Adrenal gland (tissue), 19 donors: ENCODE results near the gene NBPF10. TPM values are rescaled to one million over a fixed set of nuclear protein-coding genes. Genes with fewer than 3 reads are reported as not detected.
"Not testable (repeated sequence)": the region's sequence is repeated elsewhere in the genome, so short reads cannot be mapped to it uniquely, and the experiment has no call there.

Experiments
- DNase-seq, 7 donors: peaks; one replicate each; pipeline ENCODE4 v3.0.0-alpha.2; 2019 to 2020
- H3K27ac ChIP-seq, 5 donors: fragments of 200-600 bp; sonication (generic) in 4 of 5; 1 replicate in 3 of 5; 2 replicates in 2 of 5; pipeline versions ENCODE4 v1.5.1 to v1.8.0; 2016 to 2020; ENCODE audit warnings: mild to moderate bottlenecking in 1 of 5
- H3K27me3 ChIP-seq: fragments of 200-600 bp; 2 replicates; pipeline ENCODE4 v1.8.0; 2021
- H3K36me3 ChIP-seq, 2 donors: fragments of 200-600 bp; replicated peaks in 1 of 2; 1 replicate in 1 of 2; 2 replicates in 1 of 2; pipeline versions ENCODE4 v1.5.1 to v1.8.0; 2018 to 2022
- H3K4me1 ChIP-seq, 2 donors: fragments of 200-600 bp; replicated peaks in 1 of 2; 1 replicate in 1 of 2; 2 replicates in 1 of 2; pipeline versions ENCODE4 v1.5.1 to v1.8.0; 2018 to 2021
- H3K4me3 ChIP-seq, 4 donors: fragments of 200-600 bp; sonication (generic) in 3 of 4; one replicate each; pipeline ENCODE4 v1.5.1; 2016 to 2018
- H3K9me3 ChIP-seq, 3 donors: fragments of 200-600 bp; sonication (generic) in 1 of 3; replicated peaks in 1 of 3; 1 replicate in 2 of 3; 2 replicates in 1 of 3; pipeline versions ENCODE4 v1.5.1 to v1.8.0; 2016 to 2021
- WGBS, 4 donors: extraction: QIAGEN DNeasy Blood & Tissue Kit in 2 of 4; methylation state at CpG; one replicate each; pipeline versions ENCODE4 v1.1.5 to v1.1.7; 2013 to 2017; 5-methylcytosine and 5-hydroxymethylcytosine counted together
- intact Hi-C, 2 donors: fragments of 100-400 bp; cut with DNase I; formaldehyde crosslinking; loops; one replicate each; pipeline versions ENCODE4 v1.14.1 to v1.15.0; 2022 to 2023
- long read RNA-seq, 10 donors: library from polyadenylated mRNA in 3 of 10; unstranded in 2 of 10; stranded (forward) in 1 of 10; transcript quantifications; one replicate each; pipeline ENCODE4 v2.0.0 and lab custom pipeline, GENCODE V29; 2021 to 2026
- polyA plus RNA-seq, 3 donors: library from polyadenylated mRNA; stranded (reverse); fragments of 200-250 nt in 2 of 3; fragments of 350-450 nt in 1 of 3; fragmentation: Illumina TruSeq in 1 of 3; extraction: RNeasy Lipid Tissue Mini Kit (QIAGEN cat#74804) in 1 of 3; gene quantifications; one replicate each; pipeline ENCODE4 v1.2.3, GENCODE V29; 2013 to 2014
- total RNA-seq, 9 donors: library from RNA; depleted of rRNA in 4 of 9; stranded (reverse); fragments of >200 nt in 4 of 9; fragments of 120-200 nt in 1 of 9; fragmentation: NEBNext Ultra II Directional in 1 of 9; extraction: Animal tissue kit (Norgen Biotek cat#: 25700) in 1 of 9; gene quantifications; one replicate each; pipeline versions ENCODE4 v1.1.0 to v1.2.4, GENCODE V29; 2013 to 2023
- TF ChIP-seq, protein P1 (sequence below), 6 experiments: fragments of 450-650 bp in 4 of 6; fragments of 200-600 bp in 2 of 6; sonication (generic) in 1 of 6; IDR thresholded peaks; 1 replicate in 5 of 6; 2 replicates in 1 of 6; pipeline versions ENCODE4 v1.5.1 to v1.8.0; 2016 to 2021; ENCODE audit warnings: antibody characterized with exemption in 6 of 6, mild to moderate bottlenecking in 2 of 6, moderate library complexity in 1 of 6
- donor health status: healthy with polysubstance abuse.
- donor health status: Bipolar disorder and iron deficiency.
- donor health status: DM: yes; HTN: yes; CAD: no.
- donor health status: DM: no; HTN: no; CAD: no.
- donor health status: DM: no; HTN: no; CAD: no.
- donor health status: DM: yes; HTN: yes; CAD: no.

The NBPF10 gene, protein sequence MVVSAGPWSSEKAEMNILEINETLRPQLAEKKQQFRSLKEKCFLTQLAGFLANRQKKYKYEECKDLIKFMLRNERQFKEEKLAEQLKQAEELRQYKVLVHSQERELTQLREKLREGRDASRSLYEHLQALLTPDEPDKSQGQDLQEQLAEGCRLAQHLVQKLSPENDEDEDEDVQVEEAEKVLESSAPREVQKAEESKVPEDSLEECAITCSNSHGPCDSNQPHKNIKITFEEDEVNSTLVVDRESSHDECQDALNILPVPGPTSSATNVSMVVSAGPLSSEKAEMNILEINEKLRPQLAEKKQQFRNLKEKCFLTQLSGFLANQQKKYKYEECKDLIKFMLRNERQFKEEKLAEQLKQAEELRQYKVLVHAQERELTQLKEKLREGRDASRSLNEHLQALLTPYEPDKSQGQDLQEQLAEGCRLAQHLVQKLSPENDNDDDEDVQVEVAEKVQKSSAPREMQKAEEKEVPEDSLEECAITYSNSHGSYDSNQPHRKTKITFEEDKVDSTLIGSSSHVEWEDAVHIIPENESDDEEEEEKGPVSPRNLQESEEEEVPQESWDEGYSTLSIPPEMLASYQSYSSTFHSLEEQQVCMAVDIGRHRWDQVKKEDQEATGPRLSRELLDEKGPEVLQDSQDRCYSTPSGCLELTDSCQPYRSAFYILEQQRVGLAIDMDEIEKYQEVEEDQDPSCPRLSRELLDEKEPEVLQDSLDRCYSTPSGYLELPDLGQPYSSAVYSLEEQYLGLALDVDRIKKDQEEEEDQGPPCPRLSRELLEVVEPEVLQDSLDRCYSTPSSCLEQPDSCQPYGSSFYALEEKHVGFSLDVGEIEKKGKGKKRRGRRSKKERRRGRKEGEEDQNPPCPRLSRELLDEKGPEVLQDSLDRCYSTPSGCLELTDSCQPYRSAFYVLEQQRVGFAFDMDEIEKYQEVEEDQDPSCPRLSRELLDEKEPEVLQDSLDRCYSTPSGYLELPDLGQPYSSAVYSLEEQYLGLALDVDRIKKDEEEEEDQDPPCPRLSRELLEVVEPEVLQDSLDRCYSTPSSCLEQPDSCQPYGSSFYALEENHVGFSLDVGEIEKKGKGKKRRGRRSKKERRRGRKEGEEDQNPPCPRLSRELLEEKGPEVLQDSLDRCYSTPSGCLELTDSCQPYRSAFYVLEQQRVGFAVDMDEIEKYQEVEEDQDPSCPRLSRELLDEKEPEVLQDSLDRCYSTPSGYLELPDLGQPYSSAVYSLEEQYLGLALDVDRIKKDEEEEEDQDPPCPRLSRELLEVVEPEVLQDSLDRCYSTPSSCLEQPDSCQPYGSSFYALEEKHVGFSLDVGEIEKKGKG (N-terminal part only)
- total RNA-seq (1 to 10 TPM in 7 of 9 donors, under 1 TPM in 2; 0.69 to 2.2 (median 1.3) TPM), polyA plus RNA-seq (under 1 TPM; 0.20 to 0.51 (median 0.48) TPM)
- long read RNA-seq, donor 1 = 0 reads
- long read RNA-seq, donor 2 = 0 reads
- long read RNA-seq, donor 3 = 0 reads
- long read RNA-seq, donor 4, partial matches to known transcripts = 0 of 1 reads
- long read RNA-seq, donor 4, other reads (novel, unspliced or antisense) = 1 of 1 reads
- long read RNA-seq, donor 5, partial matches to known transcripts = 0 of 2 reads
- long read RNA-seq, donor 5, other reads (novel, unspliced or antisense) = 2 of 2 reads
- long read RNA-seq, donor 6, partial matches to known transcripts = 2 of 4 reads
- long read RNA-seq, donor 6, other reads (novel, unspliced or antisense) = 2 of 4 reads
- long read RNA-seq, donor 7 = 0 reads
- long read RNA-seq, donor 8 = 0 reads
- long read RNA-seq, donor 9 = 0 reads
- long read RNA-seq, donor 10 = 0 reads

DNA sequence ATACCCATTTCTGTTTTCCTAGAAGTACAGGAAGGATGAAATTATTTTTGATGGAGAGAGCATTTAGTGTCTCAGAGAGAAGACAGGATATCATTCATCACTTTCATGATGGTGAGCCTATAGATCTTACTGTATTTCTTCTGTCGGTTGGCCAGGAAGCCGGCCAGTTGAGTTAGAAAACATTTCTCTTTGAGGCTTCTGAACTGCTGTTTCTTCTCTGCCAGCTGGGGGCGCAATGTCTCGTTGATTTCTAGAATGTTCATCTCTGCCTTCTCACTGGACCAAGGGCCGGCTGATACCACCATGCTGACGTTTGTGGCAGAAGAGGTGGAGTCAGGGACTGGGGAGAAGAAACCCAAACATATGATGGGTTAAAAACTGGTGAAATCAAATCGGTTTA lies at the start of gene NBPF10:
Gene NBPF10, minus strand, starts transcription at position 340 of the 400 bp plus-strand sequence. Its CDS starts 35 bp downstream, at position 305.
- H3K4me3 ChIP-seq, intact Hi-C loops, H3K4me1 ChIP-seq, H3K27me3 ChIP-seq, H3K27ac ChIP-seq, H3K36me3 ChIP-seq, H3K9me3 ChIP-seq: not testable (repeated sequence)
- DNase-seq = peak in 1 of 7 donors; percentile 12
- TF ChIP-seq, protein P1, sequence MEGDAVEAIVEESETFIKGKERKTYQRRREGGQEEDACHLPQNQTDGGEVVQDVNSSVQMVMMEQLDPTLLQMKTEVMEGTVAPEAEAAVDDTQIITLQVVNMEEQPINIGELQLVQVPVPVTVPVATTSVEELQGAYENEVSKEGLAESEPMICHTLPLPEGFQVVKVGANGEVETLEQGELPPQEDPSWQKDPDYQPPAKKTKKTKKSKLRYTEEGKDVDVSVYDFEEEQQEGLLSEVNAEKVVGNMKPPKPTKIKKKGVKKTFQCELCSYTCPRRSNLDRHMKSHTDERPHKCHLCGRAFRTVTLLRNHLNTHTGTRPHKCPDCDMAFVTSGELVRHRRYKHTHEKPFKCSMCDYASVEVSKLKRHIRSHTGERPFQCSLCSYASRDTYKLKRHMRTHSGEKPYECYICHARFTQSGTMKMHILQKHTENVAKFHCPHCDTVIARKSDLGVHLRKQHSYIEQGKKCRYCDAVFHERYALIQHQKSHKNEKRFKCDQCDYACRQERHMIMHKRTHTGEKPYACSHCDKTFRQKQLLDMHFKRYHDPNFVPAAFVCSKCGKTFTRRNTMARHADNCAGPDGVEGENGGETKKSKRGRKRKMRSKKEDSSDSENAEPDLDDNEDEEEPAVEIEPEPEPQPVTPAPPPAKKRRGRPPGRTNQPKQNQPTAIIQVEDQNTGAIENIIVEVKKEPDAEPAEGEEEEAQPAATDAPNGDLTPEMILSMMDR (IDR thresholded peaks at IDR 0.05) = peak in 1 of 6 experiments; percentile 30
- WGBS, 4 donors = no CpG with 5 or more reads among the region's 7 CpGs

DNA sequence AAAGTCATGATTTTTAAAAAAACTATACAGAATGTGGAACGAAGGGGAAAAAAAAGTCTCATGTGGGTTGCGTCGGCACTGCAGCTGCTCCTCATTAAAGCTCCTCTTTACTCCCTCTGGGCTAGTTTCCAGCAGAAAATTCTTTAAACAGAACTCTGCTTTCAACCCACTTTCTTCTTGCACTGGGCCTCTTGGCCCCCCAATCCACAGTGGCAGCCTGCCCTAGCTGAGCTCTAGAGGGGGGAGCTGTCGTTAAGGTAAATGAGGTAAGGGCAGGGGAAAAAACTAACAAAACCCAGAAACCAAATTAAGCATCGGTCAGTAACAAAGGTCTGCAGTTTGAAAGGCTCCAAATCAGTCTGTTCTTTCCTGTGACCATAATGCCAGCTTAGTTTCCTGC lies 29.9 kb upstream of the NBPF10 start:
- H3K27ac ChIP-seq = peak overlapping the region in 2 of 5 donors; percentile 33 to 55
- DNase-seq = peak in 4 of 7 donors; percentile 14 to 18 (median 16)
- H3K4me1 ChIP-seq, H3K9me3 ChIP-seq, H3K4me3 ChIP-seq, H3K27me3 ChIP-seq, intact Hi-C loops, H3K36me3 ChIP-seq: not testable (repeated sequence)
- 0% methylated on average over 1 of the region's 5 CpGs; no CpG with 5 or more reads in 2 of the 4 donors for WGBS, 4 donors

DNA sequence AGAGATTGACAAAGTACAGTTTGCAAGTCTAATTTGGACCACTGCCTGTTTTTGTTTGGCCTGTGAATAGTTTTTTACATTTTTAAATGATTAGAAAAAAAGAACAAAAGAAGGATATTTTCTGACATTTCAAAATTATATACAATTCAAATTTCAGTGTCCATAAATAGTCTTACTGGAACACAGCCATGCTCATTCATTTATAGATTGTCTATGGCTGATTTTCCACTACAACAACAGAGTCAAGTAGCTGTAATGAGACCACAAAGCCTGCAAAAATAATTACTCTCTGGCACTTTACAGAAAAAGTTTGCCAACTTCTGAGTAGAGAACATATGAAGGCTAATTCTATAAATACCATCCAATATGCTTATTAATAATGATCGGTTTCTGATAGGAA lies 23.1 kb upstream of the NBPF10 start:
- WGBS, 4 donors = no CpG with 5 or more reads among the region's 1 CpG
- DNase-seq, intact Hi-C loops: not testable (repeated sequence)

DNA sequence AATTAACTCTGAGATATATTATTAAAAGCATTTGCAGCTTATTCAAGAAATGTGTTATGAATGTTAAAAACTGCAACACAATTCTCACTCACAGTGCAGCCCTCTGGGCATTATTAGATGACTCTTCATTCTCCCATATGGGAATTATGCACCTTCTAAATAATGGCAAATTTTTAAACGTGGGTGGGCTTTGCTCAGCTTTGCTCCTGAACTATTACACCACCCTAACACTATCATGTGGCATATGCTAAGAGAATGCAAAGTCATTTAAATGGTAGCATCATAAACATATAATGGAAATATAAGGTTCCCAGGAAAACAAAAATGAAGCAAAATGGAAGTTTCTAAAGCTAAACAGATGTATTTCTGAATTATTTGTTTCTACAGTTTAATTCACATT lies 22.7 kb upstream of the NBPF10 start:
- DNase-seq, H3K4me3 ChIP-seq, intact Hi-C loops, H3K27ac ChIP-seq, H3K4me1 ChIP-seq, H3K9me3 ChIP-seq, H3K27me3 ChIP-seq, H3K36me3 ChIP-seq: not testable (repeated sequence)
- WGBS, 4 donors = no CpG with 5 or more reads among the region's 1 CpG

More for the DNA sequence above, 23.1 kb upstream of the NBPF10 start:
- H3K27me3 ChIP-seq, H3K4me3 ChIP-seq, H3K36me3 ChIP-seq, H3K27ac ChIP-seq, H3K9me3 ChIP-seq, H3K4me1 ChIP-seq: not testable (repeated sequence)

Other genes starting within 250 kb of the NBPF10 start
- gene ITGA10, start 234.8 kb downstream of the NBPF10 start, total RNA-seq = 1 to 10 TPM in 7 of 9 donors, under 1 TPM in 2; 0.54 to 2.7 (median 1.4) TPM
- gene ITGA10, start 234.8 kb downstream of the NBPF10 start, polyA plus RNA-seq = 1 to 10 TPM in 2 of 3 donors, under 1 TPM in 1; 0.93 to 4.0 (median 3.6) TPM
- gene PEX11B, start 226.1 kb downstream of the NBPF10 start, total RNA-seq = 10 to 100 TPM; 24.8 to 44.4 (median 33.0) TPM
- gene PEX11B, start 226.1 kb downstream of the NBPF10 start, polyA plus RNA-seq = 10 to 100 TPM; 21.2 to 52.9 (median 25.8) TPM
- gene RBM8A, start 217.3 kb downstream of the NBPF10 start, total RNA-seq = 100 to 1,000 TPM in 6 of 9 donors, 10 to 100 TPM in 3; 68.9 to 171 (median 116) TPM
- 100 to 1,000 TPM in 2 of 3 donors, 10 to 100 TPM in 1; 61.5 to 223 (median 102) TPM for gene RBM8A, start 217.3 kb downstream of the NBPF10 start, polyA plus RNA-seq
- 10 to 100 TPM; 15.6 to 61.2 (median 40.7) TPM for gene LIX1L, start 186.8 kb downstream of the NBPF10 start, total RNA-seq
- 10 to 100 TPM in 2 of 3 donors, 1 to 10 TPM in 1; 9.6 to 27.5 (median 10.4) TPM for gene LIX1L, start 186.8 kb downstream of the NBPF10 start, polyA plus RNA-seq
- 1 to 10 TPM in 4 of 9 donors, under 1 TPM in 5; 0.24 to 2.5 (median 0.88) TPM for gene ANKRD34A, start 180.2 kb downstream of the NBPF10 start, total RNA-seq
- 1 to 10 TPM in 2 of 3 donors, under 1 TPM in 1; 0.59 to 1.0 (median 1.0) TPM for gene ANKRD34A, start 180.2 kb downstream of the NBPF10 start, polyA plus RNA-seq
- gene POLR3GL, start 180.1 kb downstream of the NBPF10 start, total RNA-seq = 10 to 100 TPM; 18.4 to 35.2 (median 30.5) TPM
- 10 to 100 TPM; 36.0 to 48.7 (median 44.9) TPM for gene POLR3GL, start 180.1 kb downstream of the NBPF10 start, polyA plus RNA-seq
- 1,000 to 10,000 TPM in 4 of 9 donors, 100 to 1,000 TPM in 5; 202 to 2,069 (median 820) TPM for gene TXNIP, start 148.2 kb downstream of the NBPF10 start, total RNA-seq
- gene TXNIP, start 148.2 kb downstream of the NBPF10 start, polyA plus RNA-seq = 100 to 1,000 TPM; 231 to 486 (median 342) TPM
- 1 to 10 TPM in 1 of 9 donors, under 1 TPM in 5, not detected in 3; 0.11 to 1.7 (median 0.35) TPM for gene HJV, start 123.1 kb downstream of the NBPF10 start, total RNA-seq
- gene HJV, start 123.1 kb downstream of the NBPF10 start, polyA plus RNA-seq = under 1 TPM in 2 of 3 donors, not detected in 1; 0.07 to 0.11 TPM
- gene NOTCH2NLA, start 84.2 kb upstream of the NBPF10 start, total RNA-seq = 10 to 100 TPM; 12.0 to 45.8 (median 26.9) TPM
- 10 to 100 TPM in 1 of 3 donors, 1 to 10 TPM in 2; 3.7 to 12.5 (median 5.7) TPM for gene NOTCH2NLA, start 84.2 kb upstream of the NBPF10 start, polyA plus RNA-seq